HG02571 (cell line): ENCODE data around the gene PIGA.

Source experiments
- ATAC-seq: cut with Tn5 transposase; IDR thresholded peaks from one replicate; pipeline ENCODE4 v1.9.1; 2021; ENCODE audit warnings: mild to moderate bottlenecking, moderate library complexity; ENCODE audit not compliant: unreplicated experiment

Gene PIGA, protein sequence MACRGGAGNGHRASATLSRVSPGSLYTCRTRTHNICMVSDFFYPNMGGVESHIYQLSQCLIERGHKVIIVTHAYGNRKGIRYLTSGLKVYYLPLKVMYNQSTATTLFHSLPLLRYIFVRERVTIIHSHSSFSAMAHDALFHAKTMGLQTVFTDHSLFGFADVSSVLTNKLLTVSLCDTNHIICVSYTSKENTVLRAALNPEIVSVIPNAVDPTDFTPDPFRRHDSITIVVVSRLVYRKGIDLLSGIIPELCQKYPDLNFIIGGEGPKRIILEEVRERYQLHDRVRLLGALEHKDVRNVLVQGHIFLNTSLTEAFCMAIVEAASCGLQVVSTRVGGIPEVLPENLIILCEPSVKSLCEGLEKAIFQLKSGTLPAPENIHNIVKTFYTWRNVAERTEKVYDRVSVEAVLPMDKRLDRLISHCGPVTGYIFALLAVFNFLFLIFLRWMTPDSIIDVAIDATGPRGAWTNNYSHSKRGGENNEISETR

DNA sequence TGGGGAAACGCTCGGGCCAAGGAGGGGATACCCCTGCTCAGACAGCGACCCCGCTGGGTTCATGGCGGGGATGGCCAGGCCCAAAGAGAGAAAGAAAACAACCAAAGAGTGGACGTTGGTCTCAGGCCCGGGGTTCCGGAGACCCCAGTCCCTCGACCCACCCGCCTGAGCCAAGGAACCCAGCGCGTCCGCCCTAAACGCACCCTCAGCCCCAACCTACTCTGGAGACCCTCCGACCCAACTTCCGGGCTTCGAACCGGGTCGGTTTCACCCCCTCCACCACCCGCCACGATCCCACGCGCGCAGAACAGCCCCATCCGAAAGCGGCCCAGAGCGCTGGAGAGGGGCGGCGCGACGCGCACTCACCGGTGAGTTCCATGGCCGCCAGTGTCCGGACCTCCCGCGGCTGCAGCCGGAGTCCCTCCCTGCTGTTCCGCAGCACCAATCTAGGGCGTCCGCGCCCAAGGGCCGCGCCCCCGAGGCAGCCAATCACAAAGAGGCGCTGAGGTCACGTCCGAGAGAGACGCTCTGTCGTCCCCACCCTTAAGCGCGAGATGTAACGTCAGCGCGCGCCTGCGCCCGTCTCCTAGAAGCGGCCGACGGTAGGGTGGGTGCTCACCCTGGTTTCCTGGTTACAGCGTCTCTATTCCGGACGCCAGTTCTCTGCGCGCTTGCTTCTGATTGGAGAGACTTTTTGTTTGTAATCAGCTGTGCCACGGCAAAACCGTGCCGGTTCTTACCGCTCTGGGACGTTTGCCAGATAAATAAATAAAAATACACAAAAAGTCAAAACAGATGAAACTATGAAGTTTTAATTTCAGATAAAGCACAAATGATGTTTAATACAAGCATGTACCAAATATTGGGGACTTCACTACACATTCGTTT, at the start of gene PIGA:
TSS of gene PIGA (minus strand) at position 389 of the 888 bp plus-strand sequence. CDS start 3,593 bp downstream, outside the sequence.
- ATAC-seq, result peak; percentile 97

DNA sequence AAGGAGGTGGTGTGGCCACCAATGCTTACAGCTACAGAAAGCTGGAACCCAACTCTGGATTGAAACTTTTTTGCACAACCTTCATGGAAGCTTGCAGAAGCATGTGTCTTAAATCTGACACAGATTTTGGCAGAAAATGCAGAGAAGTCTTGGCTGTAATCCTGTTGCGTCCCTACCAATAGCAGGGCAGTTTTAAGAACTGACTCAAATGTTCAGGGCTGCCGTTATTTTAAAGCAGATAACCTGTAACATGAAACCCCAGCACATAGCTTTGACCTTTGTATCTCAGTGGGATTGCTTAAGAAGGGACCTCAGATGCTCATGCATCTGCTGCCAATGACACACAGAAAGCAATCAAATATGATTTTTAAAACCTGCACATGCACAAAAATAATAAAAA, 49.0 kb upstream of the PIGA start, which contains the start of gene VEGFD:
TSS of gene VEGFD (minus strand) at position 110 of the 400 bp plus-strand sequence. CDS start 467 bp downstream, outside the sequence.
- no peak for ATAC-seq

DNA sequence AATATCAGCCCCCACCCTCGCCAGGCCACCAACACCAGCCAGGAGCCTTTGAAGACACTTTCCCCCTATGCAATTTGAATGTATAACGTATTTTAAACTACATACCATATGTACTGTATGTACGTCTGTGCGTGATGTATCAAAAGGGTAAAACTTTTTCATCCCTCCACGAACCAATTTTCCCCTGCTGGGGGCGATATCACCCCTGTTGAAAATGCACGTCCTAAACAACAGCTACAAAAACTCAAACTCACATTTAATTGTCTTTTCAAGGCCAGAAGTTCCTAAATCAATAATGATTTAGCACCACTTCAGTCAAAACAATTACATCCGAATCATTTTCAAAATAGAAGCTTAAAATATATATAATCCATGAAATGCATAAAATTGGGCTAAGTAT, 47.5 kb upstream of the PIGA start:
- no peak for ATAC-seq

DNA sequence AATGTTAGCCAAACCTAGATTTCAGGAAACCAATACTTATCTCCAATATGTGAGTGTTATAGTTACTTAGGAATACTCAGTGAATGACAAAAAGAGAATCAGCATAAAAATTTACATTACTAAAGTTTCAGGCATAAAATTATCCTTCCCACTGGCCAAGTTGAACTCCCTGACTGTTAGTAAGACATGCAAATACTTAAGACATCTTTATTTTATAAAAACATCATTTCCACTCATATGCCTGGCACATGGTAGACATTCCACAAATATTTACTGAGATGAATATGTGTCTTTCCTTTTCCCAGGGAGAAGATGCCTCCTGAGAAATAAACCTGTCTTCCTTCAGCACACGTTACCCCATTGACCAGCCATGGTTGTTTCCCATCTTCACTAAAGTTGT, 41.6 kb upstream of the PIGA start:
- ATAC-seq, result no peak

DNA sequence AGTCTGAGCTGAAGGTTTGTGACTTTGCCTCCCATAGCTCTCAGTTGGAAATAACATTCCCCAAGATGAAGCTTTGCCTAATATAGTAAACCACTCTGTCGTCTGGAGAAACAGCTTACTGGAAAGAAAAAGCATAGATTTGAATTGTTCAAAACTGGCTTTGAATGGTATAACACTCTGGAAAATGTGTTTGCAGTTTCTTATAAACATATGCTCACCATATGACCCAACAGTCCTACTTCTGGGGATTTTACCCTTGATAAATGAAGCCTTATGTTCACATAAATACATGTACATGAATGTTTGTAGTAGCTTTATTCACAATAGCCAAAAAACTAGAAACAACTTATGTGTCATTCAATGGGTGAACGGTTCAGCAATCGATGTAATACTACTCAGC, 38.7 kb upstream of the PIGA start:
- ATAC-seq, result no peak

DNA sequence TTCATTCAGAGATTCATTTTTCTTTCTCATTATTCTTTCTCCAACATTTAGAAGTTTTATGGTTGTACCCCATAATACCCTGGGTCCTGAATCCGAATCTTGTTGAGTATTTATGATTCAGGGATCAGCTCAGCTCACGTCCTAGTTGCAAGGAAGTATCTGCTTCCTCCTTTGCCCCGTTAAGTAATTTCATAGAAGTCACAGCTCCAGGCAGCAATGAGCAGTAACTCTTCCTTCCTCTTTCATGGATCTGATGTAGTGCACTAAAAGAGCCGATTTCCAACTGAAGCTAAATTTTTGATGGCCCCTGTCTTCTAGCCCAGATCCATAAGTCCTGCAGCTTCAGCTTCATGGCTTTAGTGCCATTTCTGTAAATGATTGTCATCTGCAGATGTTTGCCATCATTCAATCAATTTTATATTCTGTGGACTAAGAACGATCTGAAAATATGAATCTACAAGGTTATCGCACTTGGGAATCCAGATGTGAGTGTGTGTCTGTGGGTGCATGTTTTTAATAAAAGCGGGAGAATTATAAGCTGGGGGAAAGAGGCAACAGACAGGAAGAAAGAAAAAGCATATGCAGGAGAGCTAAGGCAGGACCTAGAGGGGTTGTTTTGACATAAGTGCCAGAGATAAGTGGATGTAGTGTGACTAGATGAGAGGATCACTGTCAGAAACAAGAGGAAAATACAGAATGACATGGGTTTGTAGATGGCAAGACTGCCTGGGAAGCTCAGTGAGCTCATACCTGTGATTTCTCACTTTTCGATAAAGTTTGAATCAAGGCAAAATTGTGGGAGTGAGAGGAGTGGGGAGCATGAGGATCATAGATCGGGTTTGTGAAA, 31.4 kb upstream of the PIGA start:
- ATAC-seq, result no peak

DNA sequence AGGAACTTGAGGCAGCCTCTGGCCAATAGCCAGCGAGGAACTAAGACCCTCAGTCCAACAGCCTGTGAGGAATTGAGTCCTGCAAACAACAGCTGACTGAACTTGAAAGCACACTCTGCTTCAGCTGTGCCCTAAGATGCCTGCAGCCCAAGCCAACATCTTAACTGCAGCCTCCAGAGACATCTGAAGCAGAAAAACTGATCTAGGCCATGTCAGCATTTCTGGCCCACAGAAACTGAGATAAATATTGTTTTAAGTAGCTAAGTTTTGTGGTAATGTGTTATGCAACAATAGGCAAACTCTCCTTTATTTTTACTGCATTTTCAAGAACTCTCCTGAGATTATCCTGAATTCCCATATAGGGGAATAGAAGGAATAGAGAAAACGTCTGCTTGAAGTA, 24.4 kb upstream of the PIGA start:
- ATAC-seq, result no peak

DNA sequence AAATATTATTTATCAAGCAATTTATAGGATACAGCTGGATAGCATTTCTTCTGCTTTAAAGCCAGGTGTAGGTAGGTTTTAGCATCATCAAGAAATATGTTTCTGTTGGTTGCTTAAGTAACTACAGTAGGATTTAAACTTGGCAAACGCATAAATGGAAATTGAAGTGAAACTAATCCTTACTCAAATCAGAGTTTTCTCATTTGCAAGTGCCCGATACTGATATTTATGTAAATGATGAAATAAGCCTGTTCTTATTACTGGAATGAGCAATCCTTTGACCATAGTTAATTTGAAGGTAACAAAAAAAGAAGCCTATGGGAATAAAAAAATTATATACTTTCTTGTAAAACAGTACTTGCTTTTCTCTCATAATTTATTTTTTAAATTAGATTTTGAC, 23.2 kb upstream of the PIGA start:
- no peak for ATAC-seq

DNA sequence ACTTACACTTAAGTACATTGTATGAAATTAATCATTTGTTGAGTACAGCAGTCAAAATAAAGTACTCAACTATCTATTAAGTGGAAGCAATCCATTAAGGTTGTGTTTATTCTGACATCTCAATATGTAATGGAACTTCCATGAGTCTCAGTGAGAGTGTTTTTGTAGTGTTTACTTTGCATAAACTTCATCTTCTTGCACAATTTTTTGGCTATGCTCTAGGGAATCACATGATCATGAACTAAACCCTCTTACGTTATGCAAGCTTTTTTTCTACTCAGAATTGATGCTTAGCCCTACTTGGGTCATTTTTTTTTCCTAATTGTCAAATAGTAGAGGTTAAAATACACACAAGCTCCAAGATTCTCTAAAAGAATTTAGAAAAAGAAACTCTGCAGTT, 21.1 kb upstream of the PIGA start:
- no peak for ATAC-seq

DNA sequence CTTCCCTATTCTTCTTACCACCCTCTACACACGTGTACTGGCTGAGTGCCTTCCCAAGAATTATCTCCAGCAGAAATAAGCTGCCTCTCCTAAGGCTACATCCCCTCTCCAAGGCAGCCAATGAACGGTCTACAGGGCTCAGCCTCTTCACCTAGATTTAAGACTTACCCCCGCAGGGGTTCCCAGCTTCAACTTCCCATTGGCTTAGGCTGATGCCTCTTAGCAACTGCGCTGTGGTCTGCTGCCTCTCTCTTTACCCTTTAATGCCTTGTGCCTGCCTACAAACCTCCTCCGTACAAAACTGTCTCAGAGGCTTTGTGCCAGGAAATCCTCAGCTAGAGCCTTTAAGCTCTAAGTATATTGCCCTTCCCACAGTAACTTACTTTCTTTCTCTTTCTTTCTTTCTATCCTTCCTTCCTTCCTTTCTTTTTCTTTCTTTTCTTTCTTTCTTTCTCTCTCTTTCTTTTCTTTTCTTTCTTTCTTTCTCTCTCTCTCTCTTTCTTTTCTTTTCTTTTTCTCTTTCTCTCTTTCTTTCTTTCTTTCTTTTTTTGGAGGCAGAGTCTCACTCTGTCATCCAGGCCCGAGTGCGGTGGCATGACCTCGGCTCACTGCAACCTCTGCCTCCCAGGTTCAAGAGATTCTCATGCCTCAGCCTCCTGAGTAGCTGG, 15.1 kb upstream of the PIGA start:
- ATAC-seq, result no peak

DNA sequence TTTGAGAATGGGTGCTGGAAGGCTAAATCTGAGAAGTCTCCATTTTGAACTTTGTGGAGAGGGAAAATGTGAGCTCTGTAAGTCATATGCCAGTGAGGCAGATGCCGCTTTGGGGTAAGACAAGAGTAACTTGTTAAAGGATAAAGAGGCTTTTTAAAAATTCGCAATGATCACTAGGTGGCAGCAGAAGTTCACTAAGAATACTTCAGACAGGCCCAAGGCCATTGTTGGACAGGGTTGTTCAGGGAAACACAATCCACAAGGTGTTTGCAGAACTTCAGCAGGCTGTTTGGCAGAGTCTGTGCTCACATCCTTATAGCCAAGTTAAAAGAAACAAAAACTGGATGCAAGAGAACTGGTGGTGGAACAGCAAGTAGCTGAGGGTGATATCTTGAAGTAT, 13.7 kb upstream of the PIGA start:
- no peak for ATAC-seq

DNA sequence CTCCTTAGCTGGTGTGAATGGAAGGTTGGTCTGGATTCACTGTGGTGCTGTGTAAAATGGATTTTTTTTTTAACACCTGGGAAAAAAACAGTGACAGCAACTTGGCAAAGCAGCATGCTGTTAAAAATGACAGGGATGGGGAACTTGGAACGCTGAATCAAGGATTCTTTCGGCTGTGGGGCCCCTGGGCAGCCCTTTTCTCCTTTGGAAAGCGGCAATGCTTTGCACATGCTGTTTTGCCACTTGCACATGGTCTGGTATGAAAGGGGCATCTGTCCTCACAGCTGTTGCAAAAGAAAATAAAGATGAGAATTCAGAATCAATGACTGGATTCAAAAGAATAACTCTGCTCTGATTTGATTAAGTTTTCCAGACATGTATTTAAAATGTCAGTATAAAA, 10.7 kb upstream of the PIGA start:
- no peak for ATAC-seq

DNA sequence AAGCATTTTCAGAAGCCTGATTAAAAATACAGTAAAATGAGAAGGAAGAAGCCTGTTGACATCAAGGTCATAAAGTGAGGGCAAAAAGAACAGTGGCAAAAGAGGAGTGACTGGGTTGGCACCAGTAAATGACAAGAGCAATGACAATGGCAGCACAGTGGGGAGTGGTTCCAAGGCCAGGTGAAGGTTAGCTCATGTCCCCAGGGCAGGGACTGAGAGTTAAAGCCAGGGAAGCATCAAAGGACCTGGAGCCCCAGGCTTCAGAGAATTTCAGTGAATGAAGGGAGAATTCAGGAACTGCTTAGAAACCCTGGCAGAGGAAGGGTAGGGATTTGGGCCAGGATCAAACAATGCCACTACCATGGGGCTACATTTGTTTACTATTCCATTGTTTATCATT, 8.8 kb upstream of the PIGA start:
- no peak for ATAC-seq

DNA sequence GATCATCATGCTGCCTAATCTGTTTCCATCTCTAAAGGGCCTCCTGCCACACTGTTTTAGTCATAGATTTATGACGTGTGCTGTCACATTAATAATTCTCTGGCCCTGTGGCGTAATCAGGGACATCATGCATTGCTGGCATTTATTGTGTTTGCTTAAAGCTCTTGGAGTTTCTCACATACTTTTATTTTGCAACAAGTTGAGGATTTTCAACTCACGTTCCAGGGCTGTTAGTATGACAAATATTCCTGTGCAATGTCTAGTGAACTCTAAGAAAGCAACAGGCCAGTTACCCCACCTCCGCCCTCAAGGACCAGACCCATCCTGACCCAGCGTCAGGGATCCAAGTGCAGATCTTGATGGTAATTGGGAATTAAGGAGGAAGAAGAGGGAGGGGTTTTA, 7.8 kb upstream of the PIGA start:
- ATAC-seq, result no peak

DNA sequence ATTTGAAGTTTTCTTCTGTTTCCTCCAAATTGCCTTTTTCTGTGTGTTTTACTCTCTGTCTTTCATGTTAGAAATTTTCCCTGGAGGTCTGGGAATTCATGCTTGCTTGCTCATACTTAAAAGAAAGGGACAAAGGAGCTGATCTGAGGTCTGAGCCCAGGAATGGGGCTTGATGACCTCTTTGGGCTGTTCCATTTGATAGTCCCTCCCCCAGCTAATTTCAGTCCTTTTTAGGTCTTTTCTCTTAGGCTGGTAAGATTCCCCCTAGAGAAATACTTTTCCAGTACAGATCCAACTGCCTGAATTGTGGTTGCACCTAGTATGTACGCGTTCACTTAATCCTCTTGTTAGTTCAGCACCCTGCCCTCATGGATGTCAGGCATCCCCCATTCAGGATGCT, 5.5 kb upstream of the PIGA start:
- ATAC-seq, result no peak

DNA sequence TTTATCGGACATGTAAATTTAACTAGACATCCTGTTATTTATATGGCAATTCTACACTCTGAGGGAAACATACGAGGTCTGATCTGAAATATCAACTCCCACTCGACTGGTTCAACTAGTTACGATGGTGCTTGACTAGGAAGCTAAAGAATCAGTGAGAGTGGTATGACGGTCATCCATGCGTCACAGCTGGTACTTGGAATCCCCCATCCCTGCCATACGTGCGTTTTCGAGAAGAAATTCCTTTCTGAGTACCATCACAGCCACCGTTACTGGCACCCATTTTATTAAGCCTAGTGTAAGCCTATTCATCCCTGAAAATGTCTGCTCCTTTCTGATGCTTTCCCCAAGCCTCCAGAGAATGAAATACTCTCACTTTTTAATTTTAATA, 695 bp upstream of the PIGA start:
- no peak for ATAC-seq

DNA sequence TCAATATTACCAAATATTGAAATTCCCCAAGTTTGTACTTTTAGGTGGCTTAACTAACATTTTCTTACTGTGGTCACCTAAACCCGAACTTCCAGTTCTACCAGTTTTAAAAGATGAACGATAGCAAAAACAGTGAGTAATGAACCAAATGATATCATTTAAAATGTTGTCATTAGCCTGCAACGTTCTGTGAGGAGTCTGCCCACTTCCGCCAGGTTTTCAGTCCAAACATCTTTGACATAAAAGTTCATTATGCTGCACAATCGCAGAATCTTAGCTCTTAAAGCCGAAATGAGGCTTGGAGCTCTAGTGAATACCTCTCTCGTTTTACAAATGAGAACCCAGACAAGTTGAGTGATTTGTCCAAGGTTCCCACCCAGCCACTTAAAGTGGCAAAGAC, 762 bp downstream of the PIGA start:
- ATAC-seq, result no peak

DNA sequence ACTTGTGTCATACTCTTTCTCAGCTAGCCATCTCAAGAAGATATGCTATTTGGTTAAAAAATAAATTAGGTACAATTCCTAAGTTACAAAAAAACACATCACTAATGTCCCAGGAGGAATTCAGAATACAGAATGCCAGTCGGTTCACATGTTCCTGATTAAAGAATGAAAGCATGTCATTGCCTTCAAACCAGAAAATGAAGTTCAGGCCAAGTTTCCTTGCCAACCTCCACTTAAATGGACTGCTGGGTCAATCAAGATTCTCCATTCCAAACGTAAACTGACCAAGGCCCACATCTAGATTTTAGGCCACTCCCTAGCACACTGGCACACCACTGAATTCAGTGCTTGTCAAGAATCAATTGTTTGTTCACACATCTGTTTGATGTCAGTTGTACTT, 6.5 kb downstream of the PIGA start:
- ATAC-seq, result no peak

DNA sequence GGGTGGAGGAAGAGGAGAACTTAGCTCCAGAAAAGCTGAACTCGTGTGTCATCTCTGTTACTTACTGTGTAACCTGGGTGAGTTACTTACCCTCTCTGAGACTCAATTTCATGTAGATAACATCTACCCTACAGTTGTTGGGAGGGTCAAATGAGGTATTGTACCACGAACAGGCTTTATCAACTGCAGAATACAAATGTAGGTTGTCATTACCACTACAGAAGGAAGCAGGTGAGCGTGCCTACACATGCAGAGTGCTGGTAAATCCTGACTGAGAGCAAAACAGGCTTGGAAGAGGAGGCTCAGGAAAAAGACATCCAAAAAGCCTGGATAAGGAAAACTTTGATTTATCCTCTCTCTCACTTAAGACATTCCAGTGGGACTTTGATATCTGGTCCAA, 7.2 kb downstream of the PIGA start:
- no peak for ATAC-seq

DNA sequence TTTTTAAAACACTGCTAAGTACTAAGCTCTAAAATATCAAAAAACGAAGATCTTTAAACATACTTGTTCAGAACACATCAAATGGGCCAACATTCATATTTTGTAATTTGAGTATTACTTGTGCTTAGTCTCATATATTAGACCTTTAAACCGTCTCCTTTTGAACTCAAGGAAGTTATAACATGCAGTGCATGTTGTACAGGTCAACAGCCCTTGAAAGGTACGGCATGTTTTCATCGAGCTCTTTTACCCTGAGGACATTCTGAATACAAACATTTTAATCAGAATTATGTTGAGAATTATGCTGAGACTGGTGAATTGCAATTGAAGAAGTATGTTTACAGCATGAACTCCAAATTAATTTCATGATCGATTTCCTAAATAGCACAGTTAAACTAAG, 12.9 kb downstream of the PIGA start:
- no peak for ATAC-seq
